Raji (cell line): Measurements from ENCODE around the gene ZFAND2B.

Experiments used
- POLR2A ChIP-seq: IDR thresholded peaks from 2 replicates; pipeline ENCODE4 v1.6.1; 2011; ENCODE audit warnings: low read depth, low read length, control low read depth; ENCODE audit not compliant: insufficient read depth

The ZFAND2B gene

DNA sequence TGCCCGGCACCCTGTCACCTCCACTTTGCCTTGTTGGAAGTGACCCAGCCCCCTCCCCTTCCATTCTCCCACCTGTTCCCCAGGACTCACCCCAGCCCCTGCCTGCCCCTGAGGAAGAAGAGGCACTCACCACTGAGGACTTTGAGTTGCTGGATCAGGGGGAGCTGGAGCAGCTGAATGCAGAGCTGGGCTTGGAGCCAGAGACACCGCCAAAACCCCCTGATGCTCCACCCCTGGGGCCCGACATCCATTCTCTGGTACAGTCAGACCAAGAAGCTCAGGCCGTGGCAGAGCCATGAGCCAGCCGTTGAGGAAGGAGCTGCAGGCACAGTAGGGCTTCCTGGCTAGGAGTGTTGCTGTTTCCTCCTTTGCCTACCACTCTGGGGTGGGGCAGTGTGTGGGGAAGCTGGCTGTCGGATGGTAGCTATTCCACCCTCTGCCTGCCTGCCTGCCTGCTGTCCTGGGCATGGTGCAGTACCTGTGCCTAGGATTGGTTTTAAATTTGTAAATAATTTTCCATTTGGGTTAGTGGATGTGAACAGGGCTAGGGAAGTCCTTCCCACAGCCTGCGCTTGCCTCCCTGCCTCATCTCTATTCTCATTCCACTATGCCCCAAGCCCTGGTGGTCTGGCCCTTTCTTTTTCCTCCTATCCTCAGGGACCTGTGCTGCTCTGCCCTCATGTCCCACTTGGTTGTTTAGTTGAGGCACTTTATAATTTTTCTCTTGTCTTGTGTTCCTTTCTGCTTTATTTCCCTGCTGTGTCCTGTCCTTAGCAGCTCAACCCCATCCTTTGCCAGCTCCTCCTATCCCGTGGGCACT, 24.0 kb upstream of the ZFAND2B start:
- TF ChIP-seq POLR2A = no peak

DNA sequence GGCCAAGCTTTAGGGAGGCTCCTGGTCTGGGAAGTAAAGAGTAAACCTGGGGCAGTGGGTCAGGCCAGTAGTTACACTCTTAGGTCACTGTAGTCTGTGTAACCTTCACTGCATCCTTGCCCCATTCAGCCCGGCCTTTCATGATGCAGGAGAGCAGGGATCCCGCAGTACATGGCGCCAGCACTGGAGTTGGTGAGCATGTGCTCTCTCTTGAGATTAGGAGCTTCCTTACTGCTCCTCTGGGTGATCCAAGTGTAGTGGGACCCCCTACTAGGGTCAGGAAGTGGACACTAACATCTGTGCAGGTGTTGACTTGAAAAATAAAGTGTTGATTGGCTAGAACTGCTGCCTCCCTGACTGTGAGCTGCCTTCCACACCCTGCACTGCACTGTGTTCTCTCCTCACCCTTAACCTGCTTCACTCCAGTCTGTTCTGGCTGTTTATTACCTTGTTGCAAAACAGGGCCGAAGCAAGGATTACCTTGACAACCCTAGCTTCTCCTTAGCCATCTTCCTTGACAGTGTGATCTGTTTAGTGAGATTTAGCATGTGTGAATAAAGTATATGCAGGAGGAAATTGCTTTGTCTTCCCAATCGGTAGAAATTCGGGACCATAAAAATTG, 23.3 kb upstream of the ZFAND2B start:
- no peak for TF ChIP-seq POLR2A

DNA sequence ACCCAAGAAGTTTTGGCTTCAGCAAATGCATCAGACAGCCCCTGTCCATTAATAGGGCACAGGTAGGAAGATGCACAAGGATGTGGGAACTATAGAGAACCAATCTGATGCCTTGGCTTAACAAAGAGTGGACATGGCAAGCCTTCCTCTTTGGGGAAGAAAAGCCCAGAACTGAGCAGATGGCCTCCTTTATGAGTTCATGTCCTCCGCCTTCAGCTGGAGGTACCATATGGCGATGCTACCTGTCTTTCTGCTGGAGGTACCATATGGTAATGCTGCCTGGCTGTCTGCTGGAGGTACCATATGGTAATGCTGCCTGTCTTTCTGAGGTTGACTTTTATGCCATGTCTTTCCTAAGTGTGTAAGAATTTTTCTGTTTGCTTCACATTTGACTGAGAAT, 22.5 kb upstream of the ZFAND2B start:
- TF ChIP-seq POLR2A = no peak

DNA sequence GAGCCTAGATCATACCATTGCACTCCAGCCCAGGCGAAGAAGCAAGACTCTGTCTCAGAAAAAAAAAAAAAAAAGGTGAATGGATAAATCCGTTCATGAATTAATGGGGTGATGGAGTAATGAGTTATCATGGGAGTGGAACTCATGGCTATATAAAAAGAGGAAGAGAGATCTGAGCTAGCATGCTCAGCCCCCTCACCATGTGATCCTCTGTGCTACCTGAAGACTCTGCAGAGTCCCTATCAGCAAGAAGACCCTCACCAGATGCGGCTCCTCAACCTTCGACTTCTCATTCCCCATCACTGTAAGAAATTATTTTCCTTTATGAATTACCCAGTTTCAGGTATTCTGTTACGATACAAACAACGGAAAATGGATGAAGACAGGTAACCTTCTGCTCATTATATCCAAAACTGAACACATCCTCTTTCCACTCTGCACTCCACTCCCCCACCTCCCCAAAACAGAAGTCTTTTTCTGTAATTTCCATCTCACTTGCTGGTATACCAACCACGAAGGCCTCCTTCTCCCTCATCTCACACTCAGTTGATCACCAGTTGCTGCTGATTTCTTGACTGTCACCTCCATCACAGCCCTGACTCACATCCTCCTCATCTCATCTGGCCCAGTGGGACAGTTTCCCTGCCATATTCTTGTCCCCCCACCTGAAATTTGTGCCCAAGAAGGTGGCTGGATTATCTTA, 19.7 kb upstream of the ZFAND2B start:
- TF ChIP-seq POLR2A = no peak

DNA sequence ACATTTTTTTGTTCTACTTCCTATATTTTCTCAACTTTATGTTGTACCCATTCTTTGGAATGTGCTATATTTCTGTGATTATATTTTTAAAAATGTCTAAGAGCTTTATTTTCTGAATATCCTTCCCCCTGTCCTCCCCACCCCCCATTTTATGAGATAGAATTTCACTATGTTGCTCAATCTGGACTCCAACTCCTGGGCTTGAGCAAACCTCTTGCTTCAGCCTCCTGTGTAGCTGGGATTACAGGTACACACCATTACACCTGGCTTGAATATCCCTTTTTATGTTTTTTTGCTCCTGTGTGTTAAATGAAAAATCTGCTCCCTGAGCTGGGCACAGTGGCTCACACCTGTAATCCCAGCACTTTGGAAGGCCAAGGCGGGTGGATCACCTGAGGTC, 9.2 kb upstream of the ZFAND2B start:
- TF ChIP-seq POLR2A = no peak

DNA sequence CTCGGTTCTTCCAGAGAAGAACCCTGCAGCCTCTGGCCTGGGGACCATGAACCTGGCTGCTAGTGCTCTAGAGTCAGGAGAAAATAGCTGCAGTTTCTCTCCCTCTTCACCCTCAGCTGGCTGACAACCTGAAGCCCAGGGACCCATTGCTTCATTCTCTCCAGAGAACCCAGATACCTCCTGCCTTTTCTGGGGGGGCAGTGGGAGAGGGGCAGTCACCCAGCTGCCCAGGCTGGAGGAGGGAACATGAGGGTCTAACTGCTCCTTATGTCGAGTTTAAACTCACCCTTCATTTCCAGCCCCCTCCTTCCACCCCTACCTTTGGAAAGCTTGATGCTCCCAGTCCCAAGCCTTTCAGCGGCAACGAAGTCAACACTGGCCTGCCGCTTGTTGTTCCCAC, 7.6 kb upstream of the ZFAND2B start:
- no peak for TF ChIP-seq POLR2A

DNA sequence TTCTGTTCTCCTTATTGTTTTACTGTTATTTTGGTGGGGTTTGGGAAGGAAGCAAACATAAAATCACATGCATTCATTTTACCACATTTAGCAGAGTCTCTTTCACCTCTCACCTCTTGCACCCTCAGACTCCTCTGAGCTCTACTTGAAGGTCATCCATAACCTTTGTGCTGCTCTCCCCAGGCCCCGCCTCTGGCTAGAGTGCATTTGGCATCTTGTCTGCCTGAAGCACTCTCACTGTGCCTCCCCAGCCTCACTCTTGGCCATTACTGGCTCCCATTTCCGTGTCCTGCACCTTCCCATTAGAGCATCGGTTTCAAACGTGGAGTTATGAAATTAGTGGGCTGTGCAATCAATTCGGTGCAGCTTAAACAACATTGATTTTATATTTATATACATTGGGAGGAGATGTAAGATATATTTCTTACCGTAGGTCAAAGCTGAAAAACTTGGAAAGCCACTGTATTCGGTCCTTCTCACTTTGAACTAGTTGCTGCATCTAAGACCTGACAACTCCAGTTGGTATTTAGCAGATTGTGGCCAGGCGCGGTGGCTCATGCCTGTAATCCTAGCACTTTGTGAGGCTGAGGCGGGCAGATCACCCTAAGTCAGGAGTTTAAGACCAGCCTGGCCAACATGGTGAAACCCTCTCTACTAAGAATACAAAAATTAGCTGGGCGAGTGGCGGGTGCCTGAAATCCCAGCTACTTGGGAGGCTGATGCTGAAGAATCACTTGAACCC, 6.9 kb upstream of the ZFAND2B start:
- TF ChIP-seq POLR2A = no peak

DNA sequence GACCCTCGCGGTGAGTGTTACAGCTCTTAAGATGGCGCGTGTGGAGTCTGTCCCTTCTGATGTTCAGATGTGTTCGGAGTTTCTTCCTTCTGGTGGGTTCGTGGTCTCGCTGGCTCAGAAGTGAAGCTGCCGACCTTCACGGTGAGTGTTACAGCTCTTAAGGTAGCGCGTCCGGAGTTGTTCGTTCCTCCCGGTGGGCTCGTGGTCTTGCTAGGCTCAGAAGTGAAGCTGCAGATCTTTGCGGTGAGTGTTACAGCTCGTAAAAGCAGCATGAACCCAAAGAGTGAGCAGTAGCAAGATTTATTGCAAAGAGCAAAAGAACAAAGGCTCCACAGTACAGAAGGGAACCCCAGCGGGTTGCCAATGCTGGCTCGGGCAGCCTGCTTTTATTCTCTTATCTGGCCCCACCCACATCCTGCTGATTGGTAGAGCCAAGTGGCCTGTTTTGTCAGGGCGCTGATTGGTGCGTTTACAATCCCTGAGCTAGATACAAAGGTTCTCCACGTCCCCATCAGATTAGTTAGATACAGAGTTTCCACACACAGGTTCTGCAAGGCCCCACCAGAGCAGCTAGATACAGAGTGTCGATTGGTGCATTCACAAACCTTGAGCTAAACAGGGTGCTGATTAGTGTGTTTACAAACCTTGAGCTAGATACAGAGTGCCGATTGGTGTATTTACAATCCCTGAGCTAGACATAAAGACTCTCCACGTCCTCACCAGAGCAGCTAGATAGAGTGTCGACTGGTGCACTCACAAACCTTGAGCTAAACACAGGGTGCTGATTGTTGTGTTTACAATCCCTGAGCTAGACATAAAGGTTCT, 5.9 kb upstream of the ZFAND2B start:
- TF ChIP-seq POLR2A = 0 out of 2 replicates have a peak, but pooled peaks have one; percentile 15

DNA sequence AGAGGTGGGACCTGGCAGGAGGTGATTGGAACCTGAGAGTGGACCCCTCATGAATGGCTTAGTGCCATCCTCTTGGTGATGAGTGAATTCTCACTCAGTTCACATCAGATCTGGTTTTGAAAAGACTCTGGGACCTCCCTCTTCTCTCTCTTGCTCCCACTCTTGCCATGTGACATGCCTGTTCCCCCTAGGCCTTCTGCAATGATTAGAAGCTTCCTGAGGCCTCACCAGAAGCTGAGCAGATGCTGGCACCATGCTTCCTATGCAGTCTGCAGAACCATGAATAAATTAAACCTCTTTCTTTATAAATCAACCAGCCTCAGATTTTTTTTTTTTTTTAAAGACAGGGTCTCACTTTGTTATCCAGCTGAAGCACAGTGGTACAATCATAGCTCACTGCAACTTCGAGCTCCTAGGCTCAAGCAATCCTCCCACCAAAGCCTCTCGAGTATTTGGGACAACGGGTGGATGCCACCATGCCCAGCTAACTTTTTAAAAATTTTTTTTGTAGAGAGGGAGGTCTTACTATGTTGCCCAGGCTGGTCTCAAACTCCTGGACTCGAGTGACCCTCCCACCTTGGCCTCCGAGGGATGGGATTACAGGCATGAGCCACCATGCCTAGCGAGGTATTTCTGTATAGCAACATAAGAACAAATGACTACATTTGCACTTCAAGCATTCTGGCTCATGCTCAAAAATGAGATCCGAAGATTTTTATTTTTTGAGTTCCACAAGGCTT, 2.0 kb upstream of the ZFAND2B start:
- TF ChIP-seq POLR2A = no peak

DNA sequence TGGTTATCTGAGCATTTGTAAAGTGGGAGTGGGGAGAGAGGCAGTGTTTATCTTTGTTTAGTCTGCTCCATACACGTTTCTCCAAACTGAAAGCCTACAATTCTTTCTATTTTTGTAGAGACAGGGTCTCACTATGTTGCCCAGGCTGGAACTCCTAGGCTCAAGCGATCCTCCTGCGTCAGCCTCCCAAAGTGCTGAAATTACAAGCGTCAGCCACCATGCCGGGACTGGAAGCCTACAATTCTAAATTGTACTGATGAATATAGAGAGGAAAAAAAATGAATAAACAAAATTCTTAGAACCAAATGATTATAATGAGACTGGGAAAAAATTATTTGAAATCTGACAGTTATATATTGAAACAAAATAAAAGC, 1.4 kb upstream of the ZFAND2B start:
- no peak for TF ChIP-seq POLR2A

DNA sequence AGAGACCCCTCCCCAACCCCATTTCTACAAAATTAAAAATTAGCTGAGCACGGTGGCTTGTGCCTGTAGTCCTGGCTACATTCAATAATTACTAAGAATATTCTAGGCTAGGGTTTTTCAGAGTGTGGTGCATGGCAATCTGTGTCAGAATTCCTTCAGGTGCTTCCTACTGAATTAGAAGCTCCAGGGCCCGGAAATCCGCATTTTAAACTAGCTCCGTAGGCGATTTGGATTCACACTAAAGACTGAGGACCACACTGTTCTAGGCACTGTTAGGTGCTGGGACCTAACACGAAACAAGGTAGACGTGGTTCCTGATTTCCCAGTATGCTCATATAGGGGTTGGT, 628 bp upstream of the ZFAND2B start:
- TF ChIP-seq POLR2A = no peak

DNA sequence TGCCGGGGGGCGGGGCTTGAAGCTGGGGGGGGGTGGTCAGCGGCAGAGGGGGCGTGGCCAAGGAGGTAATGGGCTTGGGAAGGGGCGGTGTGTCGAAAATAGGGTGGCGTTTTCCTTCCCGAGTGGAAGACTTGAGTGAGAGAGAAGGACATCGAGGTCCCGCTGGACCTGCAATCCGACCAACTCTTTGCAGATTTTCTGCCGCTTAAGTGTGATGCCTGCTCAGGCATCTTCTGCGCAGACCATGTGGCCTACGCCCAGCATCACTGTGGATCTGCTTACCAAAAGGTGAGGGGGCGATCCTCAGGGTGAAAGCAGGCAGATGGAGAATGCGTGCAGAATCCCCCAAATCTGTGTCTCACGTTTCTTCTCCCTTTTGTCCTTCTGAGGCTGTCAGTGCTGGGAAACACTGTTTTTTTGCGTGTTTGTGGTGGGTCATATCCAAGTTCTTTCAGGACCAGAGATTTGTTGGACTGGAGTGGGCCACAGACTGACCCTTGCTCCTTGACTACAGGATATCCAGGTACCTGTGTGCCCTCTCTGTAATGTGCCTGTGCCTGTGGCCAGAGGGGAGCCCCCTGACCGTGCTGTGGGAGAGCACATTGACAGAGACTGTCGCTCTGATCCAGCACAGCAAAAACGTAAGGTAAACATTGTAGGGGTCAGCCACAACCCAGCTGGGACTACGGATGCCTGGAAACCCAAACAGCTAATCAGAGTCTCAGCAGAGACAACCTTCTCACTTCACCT, 727 bp downstream of the ZFAND2B start:
- TF ChIP-seq POLR2A = no peak
